RWPE2 (cell line): ENCODE measurements around the gene AGFG1.
A peak's percentile ranks its signal among the peaks of the same experiment; 100 is the strongest.

Source experiments
- ATAC-seq: fragments of 200-7000 bp; cut with Tn5 transposase; 3 replicates; pipeline ENCODE4 v1.9.1; 2021; ENCODE audit warnings: low read depth
- DNase-seq: peaks from one replicate; pipeline ENCODE4 v3.0.0-alpha.2; 2020; ENCODE audit warnings: low spot score
- H3K27ac ChIP-seq: fragments of 450-650 bp; 2 replicates; pipeline ENCODE4 v1.5.1; 2017; ENCODE audit warnings: mild to moderate bottlenecking; ENCODE audit not compliant: poor library complexity, severe bottlenecking
- H3K27me3 ChIP-seq: fragments of 250-450 bp; sonication (Bioruptor Pico); 2 replicates; pipeline ENCODE4 v1.5.1; 2021; ENCODE audit warnings: mild to moderate bottlenecking, moderate library complexity; ENCODE audit not compliant: insufficient read depth, poor library complexity, severe bottlenecking
- H3K36me3 ChIP-seq: fragments of 250-450 bp; sonication (Bioruptor Pico); 2 replicates; pipeline ENCODE4 v1.5.1; 2020; ENCODE audit warnings: low read depth, mild to moderate bottlenecking, moderate library complexity
- H3K4me1 ChIP-seq: fragments of 250-450 bp; sonication (Bioruptor Pico); 2 replicates; pipeline ENCODE4 v1.5.1; 2021; ENCODE audit warnings: mild to moderate bottlenecking, moderate library complexity; ENCODE audit not compliant: insufficient read depth, poor library complexity, severe bottlenecking
- H3K4me3 ChIP-seq: fragments of 250-450 bp; sonication (Bioruptor Pico); 2 replicates; pipeline ENCODE4 v1.5.1; 2021; ENCODE audit warnings: mild to moderate bottlenecking, moderate library complexity; ENCODE audit not compliant: severe bottlenecking
- H3K9me3 ChIP-seq: fragments of 250-450 bp; sonication (Bioruptor Pico); 2 replicates; pipeline ENCODE4 v1.5.1; 2021; ENCODE audit warnings: mild to moderate bottlenecking, moderate library complexity; ENCODE audit not compliant: severe bottlenecking
- CTCF ChIP-seq: fragments of 450-650 bp; IDR thresholded peaks from one replicate; pipeline ENCODE4 v1.5.1; 2017; ENCODE audit warnings: mild to moderate bottlenecking, moderate library complexity; ENCODE audit not compliant: poor library complexity, severe bottlenecking

AGFG1 gene

GRCh38 chr2:227510620-227510958 is 38.6 kb downstream of the AGFG1 start:
- DNase-seq, result no peak
- Histone ChIP-seq H3K4me3 (no peak overlapping the region), H3K27me3 (no peaks in the 10 kb centered on the region), H3K9me3 (no peaks in the 10 kb centered on the region), H3K4me1 (peaks cover 30% of the 10 kb centered on the region), H3K36me3 (no peaks in the 10 kb centered on the region; the same call in 1 of the 2 replicates), H3K27ac (peak overlapping the region; percentile 9)
- TF ChIP-seq CTCF, result no peak
- ATAC-seq, result no peak

DNA sequence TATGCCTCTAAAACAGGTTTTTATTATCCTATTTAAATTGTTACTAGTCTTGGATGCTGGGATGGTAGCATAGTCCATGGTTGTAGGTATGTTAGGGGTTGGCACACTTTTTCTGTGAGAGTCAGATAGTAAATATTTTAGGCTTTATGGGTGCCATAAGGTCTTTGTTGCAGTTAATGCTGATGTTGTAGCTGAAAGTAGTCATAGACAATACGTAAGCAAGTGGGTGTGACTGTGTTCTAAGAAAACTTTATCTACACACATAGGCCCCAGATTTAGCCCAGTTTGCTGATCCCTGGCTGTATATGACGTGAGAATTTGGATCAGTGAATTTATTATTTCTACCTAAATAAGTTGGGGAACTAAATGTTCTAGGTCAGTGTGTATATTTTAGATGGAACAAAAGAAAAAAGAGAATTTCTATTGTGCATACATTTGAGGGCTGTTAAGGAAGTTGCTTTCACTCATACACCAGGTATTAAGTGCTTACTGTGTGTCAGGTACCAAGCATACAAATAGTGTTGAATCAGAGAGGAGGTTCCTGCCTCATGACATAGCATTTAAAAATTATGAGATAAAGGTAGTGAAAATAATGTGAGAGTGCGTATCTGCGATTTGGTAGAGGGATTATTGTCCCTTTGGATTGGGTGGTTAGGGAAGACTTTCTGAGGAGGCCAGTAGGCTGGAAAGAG is 39.4 kb downstream of the AGFG1 start:
- H3K4me1 ChIP-seq, result peaks cover 30% of the 10 kb centered on the region
- no peak for DNase-seq
- H3K4me3 ChIP-seq, result no peak overlapping the region
- no peaks in the 10 kb centered on the region for H3K9me3 ChIP-seq
- no peaks in the 10 kb centered on the region; the same call in 1 of the 2 replicates for H3K36me3 ChIP-seq
- no peak overlapping the region for H3K27ac ChIP-seq
- H3K27me3 ChIP-seq, result no peaks in the 10 kb centered on the region
- no peak for ATAC-seq
- no peak for TF ChIP-seq CTCF

- Histone ChIP-seq H3K4me3 (no peak overlapping the region), H3K36me3 (no peaks in the 10 kb centered on the region; the same call in 1 of the 2 replicates), H3K9me3 (no peaks in the 10 kb centered on the region), H3K27me3 (no peaks in the 10 kb centered on the region), H3K4me1 (peaks cover 30% of the 10 kb centered on the region), H3K27ac (no peak overlapping the region)
- no peak for TF ChIP-seq CTCF
- DNase-seq (no peak), ATAC-seq (no peak)
Observed at GRCh38 chr2:227511955-227512354, 40.0 kb downstream of the AGFG1 start.

DNA sequence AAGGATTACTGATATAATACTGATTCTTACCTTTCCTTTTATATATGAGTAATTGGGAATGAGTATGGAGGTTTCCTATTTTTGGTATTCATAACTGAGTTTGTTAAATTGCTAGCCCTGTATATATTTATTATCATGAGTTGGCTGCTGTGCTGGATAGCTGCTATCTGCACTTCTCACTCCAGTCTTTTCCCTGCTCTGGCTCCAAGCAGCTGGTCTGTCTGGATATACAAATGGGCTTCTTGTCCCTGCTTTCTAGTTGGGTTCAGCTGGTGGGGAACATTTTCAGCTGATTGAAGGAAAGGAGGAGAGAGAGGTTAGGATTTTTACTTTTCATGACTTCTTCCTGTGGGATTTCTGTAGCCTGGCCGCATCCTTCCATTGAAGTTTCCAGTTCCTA is 41.2 kb downstream of the AGFG1 start:
- Histone ChIP-seq H3K4me1 (peaks cover 38% of the 10 kb centered on the region), H3K27me3 (no peaks in the 10 kb centered on the region), H3K27ac (no peak overlapping the region), H3K36me3 (no peaks in the 10 kb centered on the region; the same call in 1 of the 2 replicates), H3K9me3 (no peaks in the 10 kb centered on the region), H3K4me3 (no peak overlapping the region)
- TF ChIP-seq CTCF, result no peak
- DNase-seq, result no peak
- ATAC-seq, result no peak

DNA sequence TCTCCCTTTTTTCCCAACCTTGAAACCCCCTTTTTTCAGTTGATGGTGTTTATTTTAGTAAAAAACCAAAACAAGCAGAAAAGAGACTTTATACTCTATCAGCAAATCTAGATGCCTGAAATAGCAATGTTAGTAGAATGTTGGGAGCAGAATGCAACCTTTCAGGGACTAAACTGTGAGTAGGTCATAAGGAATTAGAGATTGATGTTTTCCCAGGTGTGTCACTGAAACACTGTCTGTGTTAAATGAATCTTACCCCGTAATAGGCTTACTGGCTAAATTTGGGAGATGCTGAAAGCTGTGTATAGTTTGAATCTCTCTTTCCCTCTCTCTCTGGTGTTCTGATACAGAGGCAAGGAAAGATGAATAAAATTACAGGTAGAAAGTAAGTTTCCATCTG is 43.8 kb downstream of the AGFG1 start:
- no peak for DNase-seq
- no peak overlapping the region for H3K27ac ChIP-seq
- peaks cover 18% of the 10 kb centered on the region for H3K4me1 ChIP-seq
- no peak for TF ChIP-seq CTCF
- H3K36me3 ChIP-seq, result peaks cover 15% of the 10 kb centered on the region
- no peaks in the 10 kb centered on the region for H3K27me3 ChIP-seq
- ATAC-seq, result peak; percentile 56; the same call in 2 of the 3 replicates
- H3K9me3 ChIP-seq, result no peaks in the 10 kb centered on the region
- no peak overlapping the region for H3K4me3 ChIP-seq
